ENCODE results near the gene CRIP2.
A peak's percentile ranks its signal among the peaks of the same experiment; 100 is the strongest.

The CRIP2 gene

DNA sequence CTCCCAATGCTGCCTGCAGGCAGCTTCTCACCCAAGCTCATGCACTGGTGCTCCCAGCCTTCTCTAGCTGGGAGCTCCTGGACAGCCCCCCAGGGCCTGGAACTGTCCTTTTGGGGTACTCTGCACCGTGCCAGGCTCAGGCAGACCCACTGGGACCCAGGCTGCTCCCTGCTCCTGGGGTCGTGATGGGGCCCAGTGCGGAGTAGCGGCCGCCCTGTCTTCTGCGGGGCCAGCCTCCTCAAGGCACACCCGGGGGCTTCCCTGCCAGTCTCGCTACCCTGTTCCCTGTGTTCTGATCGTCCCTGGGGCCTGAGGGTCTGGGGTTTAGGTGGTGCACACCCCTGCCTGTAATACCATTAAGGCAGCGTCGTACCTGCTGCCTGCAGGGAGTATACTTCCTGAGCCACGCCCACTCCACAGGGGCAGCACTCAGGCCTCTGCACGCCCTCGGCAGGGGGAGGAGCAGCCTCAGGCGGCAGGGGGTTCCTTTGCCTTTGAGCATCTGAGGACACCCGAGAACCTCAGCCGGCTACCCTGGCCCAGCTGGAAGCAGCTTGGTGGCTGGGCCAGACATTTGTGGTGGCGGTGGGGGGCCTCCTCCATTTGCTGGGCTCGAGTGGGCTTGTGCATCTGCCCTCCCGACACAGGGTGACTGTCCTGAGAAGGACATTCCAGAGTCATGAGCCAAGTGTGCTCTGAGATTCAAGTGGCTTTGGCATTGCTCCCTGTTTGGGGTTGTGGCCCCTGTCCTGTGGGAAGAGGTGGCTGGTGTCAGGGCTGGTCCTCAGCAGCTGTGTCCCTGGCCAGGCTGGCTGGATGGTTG is 9.2 kb upstream of the CRIP2 start:
- DNase-seq (ENCODE audit: low read depth) = no peak

DNA sequence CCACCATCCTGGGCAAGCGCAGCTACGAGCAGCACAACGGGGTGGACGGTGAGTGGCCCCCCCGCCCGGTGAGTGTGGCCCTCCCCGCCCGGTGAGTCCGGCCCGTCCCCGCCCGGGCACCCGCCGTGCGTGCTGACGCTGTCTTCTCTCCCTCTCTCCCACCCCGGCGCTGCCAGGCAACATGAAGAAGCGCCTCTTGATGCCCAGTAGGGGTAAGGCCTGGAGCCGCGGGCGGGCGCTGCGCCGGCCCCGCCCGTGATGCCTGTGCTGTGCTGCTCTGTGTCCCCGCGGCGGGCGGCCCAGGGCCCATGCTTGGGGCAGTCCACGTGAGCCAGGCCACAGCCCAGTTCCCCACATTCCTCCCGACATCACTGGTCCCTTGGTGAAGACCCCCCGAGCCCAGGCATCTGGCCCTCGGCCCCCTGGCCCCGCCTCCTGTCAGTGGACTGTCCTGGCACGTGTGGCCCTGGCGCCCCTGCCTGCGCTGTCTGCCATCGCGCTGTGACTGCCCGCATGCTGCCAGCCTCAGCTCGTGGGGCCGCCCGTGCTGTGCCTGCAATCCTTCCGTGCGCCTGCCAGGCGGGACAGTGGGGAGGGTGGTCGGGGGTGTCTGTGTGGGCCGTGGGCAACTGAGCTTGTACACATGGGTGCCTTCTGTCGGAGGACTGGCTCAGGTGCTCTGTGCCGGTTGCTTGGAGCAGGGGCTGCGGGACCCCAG is 7.9 kb upstream of the CRIP2 start:
- DNase-seq (ENCODE audit: low read depth) = no peak

DNA sequence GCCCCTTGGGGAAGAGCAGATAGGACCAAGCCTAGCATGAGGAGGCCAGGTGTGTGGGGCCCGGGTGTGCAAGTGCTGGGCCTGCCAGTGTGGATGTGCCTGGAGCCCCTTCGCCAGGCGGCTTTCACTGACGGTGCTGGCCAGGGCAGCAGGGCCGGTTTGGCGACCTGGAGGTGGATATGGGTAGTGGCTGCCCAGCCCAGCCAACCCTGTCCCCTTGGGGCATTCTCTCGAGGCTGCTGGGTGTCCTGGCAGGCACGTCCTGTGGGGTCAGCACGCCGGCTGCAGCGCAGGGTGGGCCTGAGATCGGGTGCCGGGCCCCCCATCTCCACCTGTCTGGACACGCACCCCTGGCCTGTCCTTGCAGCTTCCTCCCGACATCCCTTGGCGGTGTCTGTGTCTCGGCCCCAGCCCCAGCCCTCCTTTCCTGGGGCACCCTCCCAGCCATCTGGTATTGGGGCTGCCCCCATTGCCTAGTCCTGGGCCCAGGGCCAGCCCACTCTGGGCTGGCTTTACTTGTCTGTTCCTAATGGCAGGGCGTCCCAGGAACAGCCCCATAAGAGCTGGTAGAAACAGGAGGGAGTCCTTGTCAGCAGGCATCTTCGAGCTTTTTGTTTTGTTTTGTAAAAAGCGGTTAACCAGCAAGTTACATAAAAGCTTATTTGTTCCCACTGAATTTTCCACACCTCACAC is 7.2 kb upstream of the CRIP2 start:
- no peak for DNase-seq (ENCODE audit: low read depth)

DNA sequence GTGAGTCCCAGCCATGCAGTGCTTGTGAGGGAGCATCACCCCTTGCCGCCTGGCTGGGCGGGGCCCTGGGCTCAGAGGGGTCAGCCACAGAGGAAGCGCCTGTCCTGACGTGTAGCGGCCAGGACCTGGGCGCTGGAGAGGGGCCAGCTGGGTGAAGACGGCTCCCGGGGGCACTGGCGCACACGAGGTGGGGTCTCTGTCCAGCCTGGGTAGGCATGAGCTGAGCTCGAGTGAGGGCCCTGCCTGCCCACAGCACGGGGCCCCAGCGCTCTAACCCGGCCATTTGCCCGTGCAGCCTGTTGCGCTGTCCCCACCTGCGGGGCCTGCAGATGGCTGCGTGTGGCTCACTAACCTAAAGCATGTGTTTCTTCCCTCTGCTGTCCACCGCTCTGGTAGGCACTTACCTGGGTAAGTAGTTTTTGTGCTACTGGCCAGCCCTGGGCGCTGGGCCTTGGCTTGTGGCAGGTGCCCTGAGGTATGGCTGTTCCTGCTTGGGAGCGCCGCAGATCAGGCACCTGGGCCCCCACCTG is 6.6 kb upstream of the CRIP2 start:
- DNase-seq (ENCODE audit: low read depth) = no peak

DNA sequence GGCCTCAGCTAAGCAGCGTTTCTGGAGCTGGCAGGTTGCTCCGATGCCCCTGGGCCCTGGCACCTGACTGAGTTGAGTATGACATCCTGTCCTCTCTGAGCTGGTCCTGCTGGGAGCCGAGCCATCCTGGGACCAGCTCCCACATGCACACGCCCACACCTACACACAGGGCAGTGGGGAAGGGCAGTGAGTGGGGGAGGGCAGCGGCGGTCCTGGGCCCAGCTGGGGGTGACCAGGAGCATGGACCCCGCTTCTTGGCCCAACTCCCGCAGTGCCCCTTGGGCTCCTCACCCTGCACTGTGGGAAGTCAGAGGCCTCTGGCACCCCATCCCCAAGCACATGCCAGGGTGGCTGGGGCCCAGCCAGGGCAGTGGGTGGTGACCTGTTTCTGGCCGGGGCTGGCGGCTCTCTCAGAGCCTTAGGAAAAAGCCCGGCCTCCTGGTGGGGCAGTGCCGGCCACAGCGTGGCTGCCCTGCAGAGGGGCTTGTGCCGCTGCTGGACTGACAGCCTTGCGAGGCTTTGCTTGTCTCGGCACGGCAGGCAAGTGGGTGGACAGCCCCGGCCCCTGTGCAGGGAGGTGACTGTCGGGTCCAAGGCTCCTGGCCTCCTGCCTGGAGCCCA is 5.9 kb upstream of the CRIP2 start:
- DNase-seq (ENCODE audit: low read depth) = no peak

DNA sequence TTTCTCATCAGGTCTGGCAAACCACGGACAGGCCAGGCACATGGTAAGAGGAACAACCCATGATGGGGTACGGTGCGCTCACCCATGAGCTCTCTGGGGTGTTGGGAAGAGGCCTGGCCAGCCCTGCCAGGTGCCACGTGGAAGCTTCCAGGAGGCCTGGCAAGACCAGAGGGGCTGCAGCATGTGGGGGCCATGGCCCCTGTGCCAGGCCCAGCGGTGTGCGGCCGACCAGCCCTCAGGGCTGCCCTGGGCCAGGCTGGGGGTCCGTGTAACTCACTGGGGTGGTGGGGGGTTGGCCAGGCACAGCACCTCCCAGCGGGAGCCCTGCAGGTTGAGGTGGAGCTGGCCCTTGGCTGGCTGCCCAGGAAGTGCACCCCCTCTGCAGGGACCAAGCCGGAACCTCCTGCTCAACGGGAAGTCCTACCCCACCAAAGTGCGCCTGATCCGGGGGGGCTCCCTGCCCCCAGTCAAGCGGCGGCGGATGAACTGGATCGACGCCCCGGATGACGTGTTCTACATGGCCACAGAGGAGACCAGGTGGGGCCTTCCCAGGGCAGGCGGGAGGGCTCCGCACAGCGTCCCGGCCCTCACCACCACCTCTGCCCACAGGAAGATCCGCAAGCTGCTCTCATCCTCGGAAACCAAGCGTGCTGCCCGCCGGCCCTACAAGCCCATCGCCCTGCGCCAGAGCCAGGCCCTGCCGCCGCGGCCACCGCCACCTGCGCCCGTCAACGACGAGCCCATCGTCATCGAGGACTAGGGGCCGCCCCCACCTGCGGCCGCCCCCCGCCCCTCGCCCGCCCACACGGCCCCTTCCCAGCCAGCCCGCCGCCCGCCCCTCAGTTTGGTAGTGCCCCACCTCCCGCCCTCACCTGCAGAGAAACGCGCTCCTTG is 4.9 kb upstream of the CRIP2 start:
- DNase-seq (ENCODE audit: low read depth) = no peak

DNA sequence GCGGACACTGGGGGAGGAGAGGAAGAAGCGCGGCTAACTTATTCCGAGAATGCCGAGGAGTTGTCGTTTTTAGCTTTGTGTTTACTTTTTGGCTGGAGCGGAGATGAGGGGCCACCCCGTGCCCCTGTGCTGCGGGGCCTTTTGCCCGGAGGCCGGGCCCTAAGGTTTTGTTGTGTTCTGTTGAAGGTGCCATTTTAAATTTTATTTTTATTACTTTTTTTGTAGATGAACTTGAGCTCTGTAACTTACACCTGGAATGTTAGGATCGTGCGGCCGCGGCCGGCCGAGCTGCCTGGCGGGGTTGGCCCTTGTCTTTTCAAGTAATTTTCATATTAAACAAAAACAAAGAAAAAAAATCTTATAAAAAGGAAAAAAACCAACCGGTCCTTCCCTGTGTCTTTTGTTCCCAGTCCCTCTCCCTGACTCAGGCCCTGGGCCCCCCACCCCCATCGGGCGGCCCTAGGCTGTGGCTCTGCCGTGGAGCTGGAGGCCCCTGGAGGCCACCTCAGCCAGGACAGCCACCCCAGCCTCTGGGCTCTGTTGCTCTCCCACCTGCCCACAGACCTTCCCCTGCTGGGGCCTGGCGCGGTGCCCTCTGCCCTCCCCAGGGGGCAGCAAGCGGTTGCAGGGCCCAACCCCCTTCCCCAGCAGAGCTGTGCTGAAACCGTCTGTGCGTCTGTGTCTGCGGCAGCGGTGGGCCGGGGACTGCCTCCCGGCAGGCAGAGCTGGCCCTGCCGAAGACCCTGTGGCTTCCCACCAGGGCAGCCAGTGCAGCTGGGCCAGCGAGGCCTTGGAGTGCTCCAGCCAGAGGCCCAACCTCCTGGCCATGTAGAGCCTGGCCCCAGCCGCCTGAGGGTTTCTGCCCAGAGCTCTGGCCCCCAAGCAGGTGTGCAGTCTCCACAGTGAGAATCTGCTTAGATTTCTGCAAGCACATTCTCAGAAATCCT is 4.0 kb upstream of the CRIP2 start:
- DNase-seq (ENCODE audit: low read depth) = no peak

DNA sequence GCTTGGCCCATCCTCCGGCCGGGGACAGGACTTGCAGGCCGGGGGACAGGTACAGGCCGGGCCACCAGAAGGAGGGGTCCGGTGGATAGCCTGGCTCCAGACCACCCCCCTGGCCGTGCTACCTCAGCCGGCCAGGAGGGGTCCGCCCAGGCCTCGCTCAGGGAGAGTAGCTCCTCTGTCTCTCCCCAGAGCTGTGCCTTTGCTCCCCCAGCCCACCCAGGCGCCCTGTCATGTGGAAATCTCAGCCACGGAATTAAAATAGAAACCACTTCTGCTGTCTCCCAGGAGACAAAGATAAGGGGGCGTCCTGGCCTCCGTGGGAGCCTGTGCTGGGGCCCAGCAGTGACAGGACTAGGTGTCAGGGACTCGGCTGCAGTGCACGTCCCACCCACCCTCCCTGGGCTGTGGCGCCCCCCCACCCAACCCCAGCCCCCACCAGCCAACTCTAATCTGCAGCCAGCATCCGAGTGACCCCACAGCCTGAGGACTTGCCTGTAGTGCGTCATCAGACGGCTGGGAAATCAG is 3.3 kb upstream of the CRIP2 start:
- no peak for DNase-seq (ENCODE audit: low read depth)

DNA sequence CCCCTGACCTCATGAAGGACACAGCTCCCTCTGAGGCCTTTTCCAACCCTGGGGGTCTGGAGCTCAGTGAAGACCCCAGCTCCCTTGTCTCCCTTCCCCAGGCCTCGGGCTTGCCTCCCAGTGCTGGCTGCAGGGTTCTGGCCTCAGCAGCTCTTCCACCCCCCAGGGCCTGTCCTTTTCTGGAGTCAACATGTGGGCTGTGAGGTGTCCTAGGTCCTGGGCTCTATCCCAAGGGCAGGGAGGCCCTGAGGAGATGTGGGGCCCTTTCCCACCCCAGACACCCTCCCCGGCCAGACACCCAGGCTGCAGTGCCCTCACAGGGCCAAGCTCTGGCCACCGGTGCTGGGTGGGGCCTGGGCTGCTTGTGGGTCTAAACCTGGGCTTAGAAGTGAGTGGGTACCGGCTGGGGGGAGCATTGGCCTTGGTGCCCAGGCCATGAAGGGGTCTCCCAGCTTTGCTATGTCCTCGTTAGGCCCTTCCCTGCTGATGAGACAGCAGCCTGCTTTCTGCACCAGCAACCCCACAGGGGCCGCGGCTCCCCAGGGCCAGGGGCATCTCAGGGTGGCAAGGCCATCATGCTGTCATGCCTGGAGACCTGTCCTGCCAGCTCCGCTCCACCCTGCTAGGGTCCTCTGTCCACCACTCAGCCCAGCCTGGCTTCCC is 2.7 kb upstream of the CRIP2 start:
- DNase-seq (ENCODE audit: low read depth) = no peak

DNA sequence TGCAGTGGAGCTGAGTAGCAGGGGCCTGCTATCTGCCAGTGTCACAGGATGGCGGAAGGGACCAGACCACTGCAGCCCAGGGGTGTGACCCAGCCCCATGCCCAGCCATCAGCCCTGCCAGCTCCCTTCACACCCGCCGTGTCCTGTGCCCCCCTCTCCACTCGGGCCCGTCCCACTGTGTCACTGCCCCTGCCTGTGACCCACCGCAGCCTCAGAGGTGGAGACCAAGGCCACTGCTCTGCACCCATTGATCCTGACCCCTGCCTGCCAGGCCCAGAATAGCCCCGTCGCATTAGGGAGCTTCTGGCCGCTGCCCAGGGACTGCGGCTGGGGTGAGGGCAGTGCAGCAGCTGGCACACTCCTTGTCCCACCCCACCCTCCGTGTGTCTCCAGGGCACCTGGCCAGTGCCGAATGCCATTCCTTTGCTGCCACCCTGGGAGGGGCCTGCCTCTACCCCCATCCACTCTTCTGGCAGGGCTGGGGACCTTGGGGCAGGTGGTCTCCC is 2.1 kb upstream of the CRIP2 start:
- DNase-seq (ENCODE audit: low read depth) = no peak

DNA sequence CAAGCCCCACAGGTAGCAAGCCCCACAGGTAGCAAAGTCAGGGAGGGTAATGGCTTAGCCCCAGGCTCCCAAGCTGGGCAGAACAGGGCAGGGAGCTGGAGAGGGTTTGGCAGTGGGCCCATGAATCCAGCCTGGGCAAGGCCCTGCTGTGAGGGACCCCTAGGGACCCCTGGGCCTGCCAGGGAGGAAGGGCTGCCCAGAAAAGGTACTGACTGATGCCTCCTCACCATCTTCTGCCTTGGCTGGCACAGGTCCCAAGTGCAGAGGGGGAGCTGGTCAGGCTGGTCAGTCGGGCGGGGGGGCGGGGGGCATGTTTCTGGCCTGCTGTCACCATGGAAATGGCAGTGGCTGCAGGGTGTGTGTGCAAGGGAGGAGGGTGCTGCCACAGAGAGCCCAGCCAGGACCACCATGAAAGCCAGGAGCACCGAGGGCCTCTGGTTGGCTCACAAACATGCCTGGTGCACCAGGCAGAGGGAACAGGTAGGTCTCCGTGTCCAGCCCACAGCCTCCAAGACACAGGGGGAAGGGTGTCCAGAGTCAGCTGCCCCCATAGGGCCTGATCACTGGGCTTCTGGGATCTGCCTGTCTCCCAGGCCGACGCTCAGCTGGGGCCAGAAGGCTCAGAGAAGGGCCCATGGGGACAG is 1.5 kb upstream of the CRIP2 start:
- no peak for DNase-seq (ENCODE audit: low read depth)

DNA sequence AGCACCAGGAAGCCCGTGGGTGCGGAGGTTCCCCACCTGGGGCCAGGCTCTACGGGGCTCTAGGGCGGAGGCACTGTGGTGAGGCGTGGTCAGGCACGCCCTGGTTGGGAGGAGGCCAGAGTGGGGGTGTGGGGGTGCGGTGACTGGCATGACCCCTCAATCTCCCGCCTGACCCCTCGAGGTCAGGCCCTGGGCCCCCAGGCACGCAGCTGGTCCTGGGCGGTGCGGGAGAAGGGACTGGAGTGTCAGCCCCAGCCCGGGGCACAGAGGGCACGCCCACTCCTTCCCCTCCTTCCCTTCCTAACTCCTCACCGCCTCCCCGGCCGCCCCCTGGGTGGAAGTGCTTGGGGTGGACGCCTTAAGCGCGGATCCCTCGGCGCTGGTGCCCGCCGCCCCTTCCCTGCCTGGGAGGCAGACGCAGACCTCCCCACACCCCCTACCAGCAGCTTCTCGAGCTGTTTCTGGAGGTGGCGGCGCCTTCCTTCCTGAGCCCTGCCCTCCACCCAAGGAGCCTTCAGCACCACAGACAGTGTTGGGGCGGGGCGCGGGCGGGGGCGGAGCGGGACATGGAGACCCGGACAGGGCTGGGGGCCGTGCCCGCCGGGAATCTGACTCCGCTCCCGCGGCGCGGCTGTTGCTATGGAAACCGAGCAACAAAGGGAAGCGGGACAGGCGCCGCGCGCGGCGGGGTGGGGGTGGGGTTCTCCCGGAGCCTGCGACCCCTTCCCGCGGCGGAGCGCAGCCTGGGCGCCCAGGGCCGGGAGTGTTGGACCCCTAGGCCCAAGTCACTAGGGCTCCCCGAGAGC is 741 bp upstream of the CRIP2 start:
- peak; percentile 65 for DNase-seq (ENCODE audit: low read depth)

DNA sequence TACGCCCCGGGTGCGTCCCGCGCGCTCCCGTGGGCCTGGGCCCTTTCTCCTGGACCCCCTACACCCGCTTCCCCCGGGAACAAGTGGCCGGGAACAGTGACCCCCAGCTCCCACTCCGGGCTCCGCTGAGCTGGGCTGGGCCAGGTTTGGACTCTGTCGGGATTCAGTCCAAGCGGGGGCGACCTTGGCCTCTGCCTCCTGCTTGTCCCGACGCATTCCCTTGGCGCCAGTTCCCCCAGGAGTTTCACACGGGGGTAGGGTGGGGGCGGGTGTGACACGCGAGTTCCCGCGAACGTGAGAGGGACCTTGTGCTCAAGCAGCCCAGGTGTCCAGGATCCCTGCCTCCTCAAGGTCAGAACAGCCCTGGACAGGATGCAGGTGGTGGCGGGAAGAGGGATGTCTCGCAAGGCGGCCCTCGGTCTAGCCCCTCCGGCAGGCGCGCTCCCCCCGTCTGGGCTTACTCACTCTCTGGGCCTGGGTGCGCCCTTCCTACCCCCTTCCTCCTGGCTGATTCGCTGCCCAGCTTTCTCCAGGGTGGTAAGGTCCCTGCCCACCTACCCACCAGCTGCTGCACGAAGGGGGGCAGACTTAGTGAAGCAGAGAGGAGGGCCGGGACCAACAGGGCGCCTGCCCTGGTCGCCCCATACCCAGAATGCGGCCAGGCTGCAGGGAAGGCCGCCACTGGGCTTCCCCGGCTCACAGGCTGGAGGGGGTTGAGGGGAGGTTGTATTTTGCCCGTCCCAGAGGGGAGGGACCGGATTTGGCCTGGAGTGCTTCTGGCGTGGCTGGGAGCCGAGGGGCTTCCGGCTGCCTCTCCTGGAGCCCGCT is 862 bp downstream of the CRIP2 start:
- no peak for DNase-seq (ENCODE audit: low read depth)

DNA sequence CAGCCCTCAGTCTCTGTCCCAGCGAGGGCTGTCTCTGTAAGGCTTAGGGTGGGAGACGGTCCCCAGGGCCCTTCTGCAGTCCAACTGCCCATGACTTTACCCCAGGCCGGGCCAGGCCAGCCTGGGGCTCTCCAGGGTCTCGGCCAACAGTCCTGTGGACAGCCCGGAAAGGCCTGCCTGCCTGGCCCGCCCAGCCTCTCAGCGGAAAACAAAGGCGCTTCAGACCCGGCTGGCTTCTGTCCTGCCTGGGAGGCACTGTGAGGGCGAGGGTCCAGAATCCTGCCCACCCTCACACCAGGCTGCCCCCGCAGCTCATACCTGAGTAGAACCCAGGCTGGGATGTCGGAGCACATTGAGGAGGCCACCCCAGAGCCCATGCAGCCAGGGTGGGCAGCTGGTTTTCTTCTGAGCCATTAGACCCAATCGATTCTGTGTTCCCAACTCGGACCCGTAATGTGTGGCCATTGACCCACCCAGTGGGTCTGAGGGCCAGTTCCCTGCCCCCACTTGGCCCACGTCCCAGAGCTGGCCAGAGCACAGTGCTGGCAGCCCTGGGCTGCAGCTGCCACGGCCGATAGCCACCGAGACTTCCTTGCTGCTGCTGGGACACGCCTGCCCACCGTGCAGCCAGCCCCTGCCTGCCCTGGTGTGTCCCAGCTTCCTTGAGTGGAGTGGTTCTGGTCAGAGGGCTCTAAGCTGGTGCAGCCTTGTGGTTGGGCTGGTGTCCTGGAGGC is 1.6 kb downstream of the CRIP2 start:
- no peak for DNase-seq (ENCODE audit: low read depth)

DNA sequence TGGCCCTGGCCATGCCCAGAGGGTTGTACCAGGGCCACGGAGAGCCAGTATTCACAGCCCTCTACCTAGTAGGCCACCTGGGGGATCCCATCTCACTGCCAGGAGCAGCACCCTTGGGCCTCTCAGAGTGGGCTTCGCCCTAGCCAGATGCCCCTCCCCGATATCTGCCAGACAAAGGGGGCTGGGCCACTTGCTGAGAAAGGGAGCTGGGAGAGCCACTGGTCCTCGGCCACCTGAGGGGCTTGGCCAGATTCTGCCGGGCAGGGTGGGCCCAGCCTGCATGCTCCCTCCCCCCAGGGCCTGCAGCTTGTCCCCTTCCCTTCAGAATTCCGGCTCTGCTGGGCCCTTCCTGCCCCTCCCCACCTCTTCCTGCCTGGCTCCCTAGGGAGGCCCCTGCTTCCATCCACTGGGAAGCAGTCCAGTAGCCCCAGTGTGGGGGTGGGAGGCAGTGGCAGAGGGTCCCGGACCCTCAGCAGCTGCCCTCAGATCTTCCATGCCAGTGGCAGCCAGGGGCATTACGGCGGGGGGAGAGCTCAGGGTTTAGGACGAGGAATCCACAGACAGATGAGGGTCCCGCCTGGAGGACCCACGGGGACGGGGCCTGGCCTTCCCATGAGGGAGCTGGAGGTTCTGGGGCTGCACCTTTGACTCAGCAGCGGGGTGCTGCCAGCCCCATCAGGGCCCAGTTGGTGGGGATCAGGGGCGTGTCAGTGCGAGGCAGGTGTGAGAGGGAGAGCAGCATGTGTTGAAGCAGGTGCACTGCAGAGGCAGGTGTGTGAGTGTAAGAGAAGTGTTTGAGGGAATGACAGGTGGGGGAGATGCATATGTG is 2.4 kb downstream of the CRIP2 start:
- no peak for DNase-seq (ENCODE audit: low read depth)
